ENCODE results near the gene ALG11. TPM values are rescaled to one million over a fixed set of nuclear protein-coding genes. Genes with fewer than 3 reads are reported as not detected.
"Not testable (repeated sequence)": the region's sequence is repeated elsewhere in the genome, so short reads cannot be mapped to it uniquely, and the experiment has no call there.

Gene ALG11
- total RNA-seq, 1 donor from 2014 or later, result 49.2 TPM

GRCh38 chr13:52048516-52048915, 36.3 kb downstream of the ALG11 start:
- no peak for DNase-seq (ENCODE audit: low spot score)
- peaks cover 9% of the 10 kb centered on the region for H3K9me3 Mint-ChIP-seq (ENCODE audit: low read depth)
- peaks cover 7% of the 10 kb centered on the region for H3K36me3 Mint-ChIP-seq (ENCODE audit: low read depth)
- no peak overlapping the region for H3K27ac Mint-ChIP-seq (ENCODE audit: unreplicated experiment)
- no peak overlapping the region for H3K4me3 Mint-ChIP-seq (ENCODE audit: unreplicated experiment)
- H3K27me3 Mint-ChIP-seq (ENCODE audit: low read depth), result no peaks in the 10 kb centered on the region
- H3K4me1 Mint-ChIP-seq (ENCODE audit: low read depth), result no peaks in the 10 kb centered on the region
- TF ChIP-seq CTCF (IDR thresholded peaks at IDR 0.05), result no peak

DNA sequence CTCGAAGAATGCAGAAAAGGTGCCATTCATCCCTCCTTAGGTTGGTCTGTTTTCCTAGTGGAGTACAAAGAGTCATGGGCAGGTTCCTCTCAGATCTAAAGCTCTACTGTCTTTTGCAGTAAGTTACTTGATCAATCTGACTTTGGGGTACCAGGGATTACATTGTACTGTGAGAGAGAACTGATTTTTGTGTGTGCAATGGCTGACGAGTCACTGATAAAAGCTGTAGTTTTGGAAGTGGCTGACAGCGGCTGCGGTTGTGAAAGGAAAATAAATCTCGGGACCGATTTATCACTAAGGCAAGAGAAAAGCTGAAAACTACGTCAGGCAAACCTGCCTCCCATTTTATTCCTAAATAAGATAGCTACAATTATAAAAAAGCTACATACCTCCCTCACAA, 39.2 kb downstream of the ALG11 start:
- H3K4me1 Mint-ChIP-seq (ENCODE audit: low read depth), result no peaks in the 10 kb centered on the region
- peaks cover 3% of the 10 kb centered on the region for H3K36me3 Mint-ChIP-seq (ENCODE audit: low read depth)
- H3K27ac Mint-ChIP-seq (ENCODE audit: unreplicated experiment), result no peak overlapping the region
- no peaks in the 10 kb centered on the region for H3K27me3 Mint-ChIP-seq (ENCODE audit: low read depth)
- H3K9me3 Mint-ChIP-seq (ENCODE audit: low read depth), result peaks cover 11% of the 10 kb centered on the region
- H3K4me3 Mint-ChIP-seq (ENCODE audit: unreplicated experiment), result no peak overlapping the region
- no peak for DNase-seq (ENCODE audit: low spot score)
- no peak for TF ChIP-seq CTCF (IDR thresholded peaks at IDR 0.05)

DNA sequence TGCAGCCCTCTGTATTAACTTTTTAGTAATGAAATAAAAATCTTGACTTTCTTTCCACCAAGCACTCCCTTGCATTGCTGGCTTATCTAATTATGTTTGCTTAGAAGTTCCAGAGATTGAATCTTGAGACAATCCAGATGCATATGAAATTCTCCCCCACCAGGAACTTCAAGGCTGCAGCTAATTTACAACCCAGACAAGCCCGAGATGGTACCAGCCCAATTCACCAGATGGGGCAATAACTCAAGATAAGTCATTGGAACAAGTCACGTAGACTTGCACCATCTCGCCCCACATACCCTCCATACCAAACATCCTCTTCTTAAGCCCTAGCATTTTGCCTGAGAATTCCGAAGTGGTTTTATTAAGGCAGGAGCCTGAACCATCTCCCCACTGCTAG, 41.3 kb downstream of the ALG11 start:
- DNase-seq (ENCODE audit: low spot score), result no peak
- Mint-ChIP-seq H3K27ac (ENCODE audit: unreplicated experiment) (no peak overlapping the region), H3K4me3 (ENCODE audit: unreplicated experiment) (no peak overlapping the region), H3K27me3 (ENCODE audit: low read depth) (no peaks in the 10 kb centered on the region), H3K36me3 (ENCODE audit: low read depth) (peaks cover 3% of the 10 kb centered on the region), H3K4me1 (ENCODE audit: low read depth) (no peaks in the 10 kb centered on the region), H3K9me3 (ENCODE audit: low read depth) (peaks cover 10% of the 10 kb centered on the region)
- TF ChIP-seq CTCF (IDR thresholded peaks at IDR 0.05), result no peak

GRCh38 chr13:52061064-52061463, 48.9 kb downstream of the ALG11 start:
- not testable (repeated sequence) for H3K4me1 Mint-ChIP-seq (ENCODE audit: low read depth); DNase-seq (ENCODE audit: low spot score); H3K4me3 Mint-ChIP-seq (ENCODE audit: unreplicated experiment); H3K36me3 Mint-ChIP-seq (ENCODE audit: low read depth); H3K27ac Mint-ChIP-seq (ENCODE audit: unreplicated experiment); H3K27me3 Mint-ChIP-seq (ENCODE audit: low read depth)
- peaks cover 11% of the 10 kb centered on the region for H3K9me3 Mint-ChIP-seq (ENCODE audit: low read depth)

GRCh38 chr13:52061587-52061986, 49.4 kb downstream of the ALG11 start:
- no peak for DNase-seq (ENCODE audit: low spot score)
- H3K4me1 Mint-ChIP-seq (ENCODE audit: low read depth), result peaks cover 10% of the 10 kb centered on the region

More at GRCh38 chr13:52061587-52061986, 49.4 kb downstream of the ALG11 start:
- TF ChIP-seq CTCF (IDR thresholded peaks at IDR 0.05), result no peak
- peaks cover 11% of the 10 kb centered on the region for H3K9me3 Mint-ChIP-seq (ENCODE audit: low read depth)
- H3K27me3 Mint-ChIP-seq (ENCODE audit: low read depth), result no peaks in the 10 kb centered on the region
- peak overlapping the region; percentile 50 for H3K27ac Mint-ChIP-seq (ENCODE audit: unreplicated experiment)
- no peak overlapping the region for H3K4me3 Mint-ChIP-seq (ENCODE audit: unreplicated experiment)
- H3K36me3 Mint-ChIP-seq (ENCODE audit: low read depth), result no peaks in the 10 kb centered on the region
